Coronary artery (tissue), 2 donors: ENCODE measurements around the gene KRT71.

Experiments used
- DNase-seq: peaks from one replicate; pipeline ENCODE4 v3.0.0-alpha.2; 2017; ENCODE audit warnings: low spot score
- H3K27ac ChIP-seq, 2 donors: fragments of 200-600 bp; sonication (generic); one replicate each; pipeline ENCODE4 v1.5.1; 2016 to 2019
- H3K4me3 ChIP-seq: fragments of 200-600 bp; sonication (generic); 2 replicates; pipeline ENCODE4 v1.5.1; 2016; ENCODE audit warnings: mild to moderate bottlenecking, moderate library complexity
- CTCF ChIP-seq: fragments of 200-600 bp; sonication (generic); IDR thresholded peaks from one replicate; pipeline ENCODE4 v1.5.1; 2019; ENCODE audit warnings: antibody characterized with exemption

KRT71 gene

DNA sequence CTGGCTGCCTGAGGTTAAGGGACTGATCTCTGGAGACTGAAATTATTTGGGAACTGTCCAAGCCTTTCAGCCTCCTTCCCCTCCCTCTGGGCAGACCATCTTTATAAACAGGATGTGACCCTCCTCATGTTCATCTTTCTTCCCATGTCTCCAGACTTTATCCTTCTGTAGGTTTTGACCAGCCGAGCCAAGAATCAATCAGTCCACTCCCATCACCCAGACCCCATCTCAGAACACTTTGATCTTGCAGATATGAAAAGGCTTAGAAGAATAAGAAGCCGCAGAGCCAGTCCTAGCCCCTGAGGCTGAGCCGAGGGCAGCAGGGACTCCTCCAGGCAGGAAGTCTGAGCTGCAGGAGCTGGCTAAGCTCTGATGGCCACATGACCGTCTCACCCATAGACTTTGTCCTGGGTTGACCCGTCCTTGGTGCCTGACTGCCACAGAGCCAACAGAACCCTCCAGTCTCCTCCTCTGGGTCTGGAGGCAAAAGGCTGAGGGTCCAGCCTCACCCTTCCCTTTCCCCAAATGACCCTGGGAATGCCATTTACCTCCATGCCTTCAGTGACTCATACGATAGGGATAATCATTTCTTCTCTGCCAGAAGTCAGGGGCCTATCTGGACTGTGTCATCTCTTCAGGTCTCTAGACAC lies 1.6 kb downstream of the KRT71 start:
- Histone ChIP-seq H3K27ac (no peak overlapping the region), H3K4me3 (no peak overlapping the region)
- DNase-seq, result no peak
- TF ChIP-seq CTCF, result no peak

- no peak for TF ChIP-seq CTCF
- DNase-seq, result no peak
Measured at GRCh38 chr12:52546126-52546525, 6.8 kb downstream of the KRT71 start.

GRCh38 chr12:52543985-52544883 lies 8.7 kb downstream of the KRT71 start:
- H3K4me3 ChIP-seq, result peak overlapping the region; percentile 40
- TF ChIP-seq CTCF, result no peak
- H3K27ac ChIP-seq, result peak overlapping the region in 1 of 2 donors; percentile 30
- DNase-seq, result peak; percentile 78

More at GRCh38 chr12:52546126-52546525, 6.8 kb downstream of the KRT71 start:
- Histone ChIP-seq H3K27ac (no peak overlapping the region), H3K4me3 (no peak overlapping the region)

DNA sequence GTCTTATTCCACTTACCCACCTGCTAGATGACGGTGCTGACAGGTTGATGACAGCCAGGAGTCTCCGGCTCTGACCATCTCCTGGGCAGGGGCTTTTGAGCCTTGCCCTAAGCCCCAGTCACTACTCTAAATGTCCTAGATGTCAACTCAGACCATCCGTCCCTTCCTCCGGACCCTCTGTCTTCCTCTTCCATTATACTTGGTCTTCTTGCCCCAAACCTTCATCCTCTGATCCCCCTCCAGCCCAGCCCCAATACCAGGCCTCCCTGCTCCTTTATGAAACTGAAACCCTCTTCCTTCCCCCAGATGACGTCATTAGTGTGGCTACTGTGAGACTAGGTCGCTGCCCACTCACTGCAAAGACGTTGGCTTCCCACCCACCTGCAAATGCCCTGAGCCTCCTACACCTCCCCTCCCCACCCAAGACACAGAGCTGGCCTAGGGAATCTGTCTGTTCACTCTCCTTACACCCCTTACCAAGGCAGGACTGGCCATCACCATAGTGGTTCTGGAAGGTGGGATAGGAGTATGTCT lies 10.1 kb downstream of the KRT71 start:
- no peak for TF ChIP-seq CTCF
- no peak for DNase-seq
- H3K27ac ChIP-seq, result no peak overlapping the region
- no peak overlapping the region for H3K4me3 ChIP-seq

- no peak for TF ChIP-seq CTCF
- Histone ChIP-seq H3K27ac (no peak overlapping the region), H3K4me3 (no peak overlapping the region)
- DNase-seq, result no peak
Measured at GRCh38 chr12:52542157-52542556, 10.8 kb downstream of the KRT71 start.

GRCh38 chr12:52541709-52542108 lies 11.2 kb downstream of the KRT71 start:
- no peak for DNase-seq
- no peak overlapping the region for H3K4me3 ChIP-seq
- no peak for TF ChIP-seq CTCF
- H3K27ac ChIP-seq, result no peak overlapping the region
